CD4-positive, alpha-beta T cell treated with Interleukin-10 for 1 hour (primary cell): Measurements from ENCODE around the gene BEST3.

ENCODE experiments used
- DNase-seq: peaks from one replicate; pipeline ENCODE4 v3.0.0-alpha.2; 2020

Gene BEST3

DNA sequence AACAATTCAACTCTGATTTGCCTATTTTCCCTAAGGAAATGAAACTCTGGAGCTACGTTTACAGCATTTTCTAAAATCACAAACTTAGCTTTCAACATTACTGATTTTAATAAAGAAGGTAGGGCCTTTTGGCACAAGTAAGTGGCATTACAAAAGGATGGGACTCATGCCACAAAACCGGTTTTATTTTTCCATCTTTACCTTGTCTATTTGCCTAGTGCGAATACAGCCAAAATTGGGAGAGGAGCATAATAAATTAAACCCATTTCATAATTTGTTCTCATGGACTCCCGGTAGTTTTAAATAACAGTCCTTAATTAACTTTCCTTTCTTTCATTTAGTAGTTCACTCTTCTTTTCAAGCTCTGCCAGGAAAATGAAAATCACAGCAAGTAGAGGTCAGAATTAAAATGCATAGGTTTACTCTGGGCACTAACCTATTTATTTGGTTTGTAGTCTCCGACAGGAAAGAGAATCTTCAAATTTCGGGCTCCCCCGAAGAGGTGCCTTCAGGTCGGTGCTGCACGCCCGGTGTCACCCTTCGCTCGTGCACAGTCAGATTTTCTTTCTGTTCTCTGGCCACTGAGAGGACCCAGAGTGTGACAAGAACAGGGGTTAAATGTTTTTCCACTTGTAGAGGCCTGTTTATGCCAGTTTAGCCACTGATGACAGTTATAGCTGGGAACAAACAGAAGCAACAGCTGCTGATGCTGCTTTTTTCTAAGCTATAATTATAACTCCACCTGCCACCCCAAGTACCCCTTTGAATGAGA, at the start of gene BEST3:
TSS of gene BEST3 (minus strand) at position 535 of the 772 bp plus-strand sequence. CDS start 1,505 bp downstream, outside the sequence.
- DNase-seq: no peak

GRCh38 chr12:69744109-69744508, 45.0 kb upstream of the BEST3 start:
- DNase-seq: no peak

DNA sequence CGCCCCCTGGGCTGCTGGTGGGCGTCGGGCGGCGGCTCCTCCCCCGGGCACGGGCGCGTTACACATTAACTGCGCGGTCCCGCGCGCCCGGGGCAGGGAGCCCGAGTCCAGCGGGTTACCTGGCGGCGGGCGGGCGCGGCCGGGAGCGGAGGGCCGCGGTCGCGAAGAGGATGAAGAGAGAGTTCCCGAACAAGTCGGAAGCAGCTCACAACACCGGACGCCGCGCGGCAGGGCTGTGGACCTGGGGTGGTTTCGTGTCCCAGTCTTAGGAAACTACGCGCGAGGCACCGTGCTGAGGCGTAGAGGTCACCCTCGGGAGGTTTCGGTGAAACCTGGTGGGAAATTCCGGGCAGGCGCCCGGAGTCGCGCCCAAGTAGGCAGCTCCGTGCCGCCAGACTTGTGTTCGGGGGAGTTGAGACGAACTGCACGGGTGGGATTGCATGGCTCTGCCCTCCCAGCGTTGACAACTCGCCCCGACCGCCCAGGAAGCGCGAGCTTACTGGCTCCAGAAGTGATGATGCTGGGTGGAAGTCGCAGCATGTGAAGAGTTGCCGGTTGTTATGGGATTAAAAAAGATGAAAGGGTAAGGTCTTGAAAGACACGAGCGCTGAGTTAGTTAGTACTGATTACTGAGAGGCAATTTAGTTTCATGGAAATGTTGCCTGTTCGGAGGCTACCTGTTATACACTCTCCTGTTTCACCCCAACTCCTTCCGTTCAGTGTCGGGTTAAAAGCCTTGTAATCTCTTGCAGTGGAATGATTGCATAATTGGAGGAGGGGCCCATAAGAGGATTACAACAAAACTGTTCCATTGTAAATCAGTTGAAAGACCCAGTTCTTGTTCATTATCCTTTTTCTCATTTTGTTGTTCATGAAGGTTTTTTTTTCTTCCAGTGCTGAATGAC, 40.4 kb upstream of the BEST3 start:
- peak; percentile 73 for DNase-seq

DNA sequence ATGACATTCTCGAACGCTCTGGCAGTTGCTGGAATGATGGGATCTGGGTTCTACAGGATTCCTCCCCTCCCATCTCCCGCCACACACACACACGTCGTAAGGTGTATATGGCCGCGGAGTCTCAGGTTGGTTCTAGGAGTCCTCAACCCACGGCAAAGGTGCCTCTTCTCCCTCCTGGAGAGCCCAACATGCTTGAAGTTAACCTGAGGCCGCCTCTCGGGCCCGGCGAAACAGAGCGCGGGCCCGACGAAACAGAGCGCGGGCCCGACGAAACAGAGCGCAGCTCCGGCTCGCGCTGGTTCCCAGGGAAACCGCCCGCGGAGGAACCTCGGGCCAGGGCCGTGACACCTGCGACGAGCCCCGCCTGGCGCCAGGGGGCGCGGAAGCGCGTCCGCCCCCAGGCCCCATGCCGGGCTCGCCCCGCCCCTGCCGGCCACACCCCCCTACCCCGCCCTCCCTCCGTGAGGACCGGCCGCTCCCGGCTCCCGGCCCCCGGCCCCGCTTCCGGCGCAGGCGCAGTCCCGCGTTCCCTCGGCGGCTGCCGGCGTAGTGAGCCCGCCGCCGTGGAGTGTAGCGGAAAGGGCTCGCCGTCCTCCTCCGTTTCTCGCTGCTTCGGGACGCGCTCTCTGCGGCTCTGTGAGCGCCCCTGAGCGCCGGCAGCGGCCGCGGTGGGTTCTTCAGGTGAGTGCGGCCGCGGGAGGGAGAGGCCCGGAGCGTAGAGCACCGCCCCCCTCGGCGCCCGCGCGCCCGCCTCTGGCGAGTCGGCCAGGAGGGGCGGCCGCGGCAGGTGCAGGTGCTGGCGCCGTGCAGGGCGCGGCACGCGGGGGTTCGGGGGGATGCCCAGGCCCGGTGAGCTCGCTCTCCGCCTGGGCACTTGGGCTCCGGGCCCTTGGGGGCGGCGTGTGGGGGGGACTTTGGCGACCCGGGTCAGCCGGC, 39.5 kb upstream of the BEST3 start, which contains the start of gene RAB3IP:
TSS of gene RAB3IP (plus strand) at position 510 of the 936 bp plus-strand sequence. CDS start 16,549 bp downstream, outside the sequence.
- peak; percentile 92 for DNase-seq

DNA sequence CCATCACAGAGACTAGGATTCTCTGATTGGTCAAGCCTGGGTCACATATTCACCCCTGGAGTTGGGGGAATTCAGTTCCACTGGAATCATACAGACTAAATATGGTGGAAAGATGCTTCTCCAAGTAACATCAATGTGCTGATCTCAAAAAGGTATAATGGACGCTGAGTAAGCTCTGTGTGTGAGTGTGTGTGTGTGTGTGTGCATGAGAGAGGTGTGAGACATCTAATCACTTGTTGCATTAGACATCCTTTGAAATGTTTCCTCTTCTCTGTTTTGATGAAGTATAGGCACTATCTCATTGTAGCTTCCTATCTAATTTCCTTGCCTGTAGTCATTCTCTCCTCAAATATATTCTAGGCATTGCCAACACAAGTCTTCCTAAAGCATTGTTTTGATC, 34.5 kb upstream of the BEST3 start:
- no peak for DNase-seq

DNA sequence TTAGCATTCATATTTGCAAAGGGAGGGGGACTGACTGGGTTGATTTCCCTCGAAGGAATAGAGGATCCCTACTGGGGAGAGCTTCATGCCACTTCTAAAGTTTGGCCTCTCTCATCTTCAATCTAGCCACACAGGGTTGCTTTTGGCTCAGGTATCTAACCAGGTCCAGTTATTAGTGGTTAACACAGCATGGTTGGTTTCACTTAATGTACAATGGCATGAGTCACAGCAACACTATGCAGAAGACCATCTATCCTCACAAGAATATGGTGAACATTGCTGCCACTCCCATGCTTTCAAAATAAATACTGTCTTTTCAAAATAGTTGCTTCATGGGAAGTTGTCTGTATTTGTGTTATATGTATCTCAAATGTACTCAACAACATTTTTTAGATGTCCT, 33.0 kb upstream of the BEST3 start:
- no peak for DNase-seq

- DNase-seq: no peak
Measured at GRCh38 chr12:69726922-69727321, 27.8 kb upstream of the BEST3 start.

DNA sequence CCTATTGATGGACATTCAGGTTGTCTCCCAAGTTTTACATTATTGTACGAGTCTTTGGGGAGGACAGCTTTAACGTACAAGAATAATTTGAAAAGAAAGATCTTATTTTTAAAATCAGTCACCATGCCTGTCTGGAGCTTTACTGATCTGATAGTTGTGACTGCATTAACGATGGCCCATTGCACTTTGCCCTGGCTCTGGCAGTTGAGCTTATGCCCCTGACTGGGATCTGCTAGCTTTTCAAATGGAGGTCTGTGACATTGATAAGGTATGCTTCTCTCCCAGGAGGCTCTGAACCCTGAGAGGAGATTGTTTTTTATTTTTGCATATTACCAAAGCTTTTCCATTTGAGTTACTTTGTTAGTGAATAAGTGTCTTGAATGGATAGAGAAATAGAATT, 21.6 kb upstream of the BEST3 start:
- DNase-seq: no peak

DNA sequence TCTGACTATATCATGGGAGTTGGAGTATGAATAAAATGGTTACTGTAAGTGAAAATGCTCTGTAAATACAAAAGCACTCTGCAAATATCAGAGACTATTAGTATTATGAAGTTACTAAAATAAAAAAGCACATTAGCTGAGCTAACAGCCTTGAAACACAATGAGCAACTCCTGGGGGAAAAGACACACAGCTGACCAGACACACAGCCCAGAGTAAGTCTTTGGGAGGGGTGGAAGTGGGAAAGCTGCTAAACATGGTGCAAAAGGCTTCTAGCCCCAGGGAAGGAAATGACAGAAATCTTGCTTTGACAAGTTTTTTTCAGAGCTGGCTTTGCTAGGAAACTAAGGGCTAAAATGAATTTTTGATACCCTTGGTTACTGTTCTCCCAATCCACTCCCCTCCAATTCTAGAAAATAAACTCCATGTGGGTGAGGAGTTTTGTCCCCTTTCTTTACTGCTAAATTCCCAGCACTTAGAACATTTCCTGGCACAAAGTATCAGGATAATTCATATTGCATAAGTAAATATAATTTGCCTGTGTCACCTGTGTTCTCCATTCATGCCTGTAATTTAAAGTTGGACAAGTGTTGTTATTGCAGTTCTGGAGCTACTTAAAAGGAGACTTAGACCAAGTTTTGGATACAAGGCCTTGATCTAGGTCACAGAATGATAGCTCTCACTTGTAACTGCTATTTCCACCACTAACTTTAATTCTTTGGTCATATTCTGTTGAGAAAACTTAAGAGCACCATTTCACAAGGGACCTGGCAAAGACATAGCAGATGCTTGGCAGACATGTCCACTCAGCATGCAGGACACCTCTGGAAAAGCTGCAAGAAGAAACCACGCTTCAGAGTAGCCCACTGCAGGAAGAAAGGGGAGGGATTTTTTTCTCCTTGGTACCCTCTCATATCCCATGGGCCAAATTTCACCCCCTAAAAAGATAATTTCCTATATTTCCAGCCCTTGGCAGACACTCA, 20.5 kb upstream of the BEST3 start:
- DNase-seq: no peak

GRCh38 chr12:69714542-69714941, 15.4 kb upstream of the BEST3 start:
- DNase-seq: no peak

DNA sequence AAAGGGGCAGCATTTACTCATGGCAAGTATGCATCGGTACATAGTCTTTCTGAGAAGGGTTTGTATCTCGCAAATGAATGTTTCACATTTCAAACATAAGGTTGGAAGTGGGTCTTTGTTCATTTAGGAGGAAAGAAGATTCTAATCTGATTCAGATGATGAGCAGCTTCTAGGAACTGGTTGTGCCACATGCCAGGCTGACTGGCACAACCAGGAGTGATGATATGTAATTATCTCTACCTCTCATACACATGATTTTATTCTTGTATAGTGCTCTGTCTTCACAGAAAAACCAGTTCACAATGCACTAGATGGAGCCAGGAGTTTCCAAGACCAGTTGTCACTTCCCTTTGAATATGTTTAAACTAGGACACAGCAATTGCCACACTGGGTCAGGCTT, 13.7 kb upstream of the BEST3 start:
- DNase-seq: no peak

DNA sequence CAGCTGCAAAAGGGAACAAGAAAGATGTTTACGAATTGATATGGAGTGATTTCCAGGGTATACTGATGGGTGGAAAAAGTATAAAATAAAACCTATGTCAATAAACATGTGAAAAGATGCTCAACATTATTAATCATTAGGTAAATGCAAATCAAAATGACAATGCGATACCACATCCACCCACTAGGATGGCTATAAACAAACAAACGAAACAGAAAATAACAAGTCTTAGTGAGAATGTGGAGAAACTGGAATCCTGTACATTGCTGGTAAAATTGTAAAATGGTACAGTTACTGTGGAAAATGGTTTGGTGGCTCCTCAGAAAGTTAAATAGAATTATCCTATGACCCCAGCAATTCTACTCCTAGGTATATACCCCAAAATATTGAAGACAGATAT, 9.5 kb upstream of the BEST3 start:
- DNase-seq: no peak

GRCh38 chr12:69704357-69704756, 5.3 kb upstream of the BEST3 start:
- DNase-seq: no peak

DNA sequence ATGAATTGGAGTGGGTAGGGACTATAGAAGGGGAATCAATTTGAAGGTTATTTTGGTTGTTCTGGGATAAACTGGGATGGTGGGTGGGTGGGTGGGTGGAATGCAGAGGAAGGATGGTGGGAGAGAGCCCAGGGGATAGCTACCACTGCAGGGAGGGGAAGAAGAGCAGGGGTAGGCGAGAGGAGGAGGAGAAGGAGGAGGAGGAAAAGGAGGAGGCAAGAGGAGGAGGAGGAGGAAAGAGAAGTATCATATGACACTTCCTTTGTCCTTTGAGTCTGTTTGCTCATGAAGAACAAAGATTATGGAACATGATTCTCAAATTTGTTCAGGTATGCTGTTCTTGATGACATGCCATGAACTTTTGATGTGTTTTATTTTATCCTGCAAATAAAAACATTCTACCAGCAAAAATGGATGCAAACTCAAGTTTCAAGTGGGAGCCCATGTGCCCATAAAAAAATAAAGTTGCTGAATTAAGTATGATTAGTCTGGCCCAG, 4.1 kb upstream of the BEST3 start:
- no peak for DNase-seq

DNA sequence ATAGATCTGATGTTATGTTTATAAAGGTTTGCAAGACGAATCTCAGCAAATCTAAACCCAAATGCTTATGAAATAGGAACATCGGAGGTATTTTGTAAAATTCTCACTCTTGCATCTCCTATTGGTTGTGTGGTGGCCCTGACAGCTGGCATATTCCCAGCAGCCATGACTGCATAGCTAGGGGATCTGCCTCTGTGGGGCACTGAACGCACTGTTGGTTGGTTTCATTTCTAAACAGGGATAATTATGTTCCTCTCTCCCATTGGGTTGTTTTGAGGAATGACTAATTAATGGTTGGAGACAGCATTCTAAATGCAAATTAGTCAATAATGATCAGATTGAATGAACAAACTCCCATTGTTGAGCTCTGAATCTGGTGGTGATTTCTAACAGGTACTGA, 2.7 kb upstream of the BEST3 start:
- no peak for DNase-seq

- DNase-seq: no peak
Measured at GRCh38 chr12:69698054-69698453, 1.0 kb downstream of the BEST3 start.

- no peak for DNase-seq
Measured at GRCh38 chr12:69694123-69694522, 5.0 kb downstream of the BEST3 start.

DNA sequence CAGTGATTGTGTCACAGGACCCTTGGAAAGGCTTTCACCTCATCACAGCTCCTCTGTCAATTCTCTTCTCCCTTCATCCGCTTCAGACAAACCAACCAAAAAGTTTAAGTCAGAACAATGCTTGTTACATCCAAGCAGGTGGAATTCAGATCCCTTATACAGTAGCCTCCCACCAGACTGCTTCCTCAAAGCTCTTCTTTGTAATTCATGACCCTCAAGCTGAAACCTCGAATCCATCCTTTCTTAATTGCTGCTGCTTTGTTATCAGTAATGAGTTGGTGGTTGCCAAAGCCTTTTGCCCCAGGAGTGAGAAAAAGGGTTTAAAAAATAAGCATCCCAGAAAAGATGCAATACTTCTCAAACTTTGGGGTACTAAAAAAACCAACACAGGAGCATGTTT, 9.5 kb downstream of the BEST3 start:
- no peak for DNase-seq

GRCh38 chr12:69688471-69689427, 10.4 kb downstream of the BEST3 start:
- no peak for DNase-seq

- DNase-seq: no peak
Measured at GRCh38 chr12:69688021-69688420, 11.1 kb downstream of the BEST3 start.
